Keratinocyte (primary cell): ENCODE data around the gene PNKD. TPM values are rescaled to one million over a fixed set of nuclear protein-coding genes. Genes with fewer than 3 reads are reported as not detected.

Experiments
- DNase-seq: peaks from one replicate; pipeline ENCODE4 v3.0.0-alpha.2; 2011; ENCODE audit warnings: low read depth, missing footprints, low spot score
- FAIRE-seq: peaks from 2 replicates; lab custom pipeline; 2011; peaks lifted over from hg19 to GRCh38; lab: Jason Lieb, UNC
- H2AFZ ChIP-seq: 2 replicates; pipeline ENCODE4 v1.6.0; 2012; ENCODE audit warnings: low read length, control low read depth, inconsistent platforms; ENCODE audit not compliant: control insufficient read depth
- H3K27ac ChIP-seq: 2 replicates; pipeline ENCODE4 v1.5.1; 2011; ENCODE audit warnings: low read length; ENCODE audit not compliant: control insufficient read depth, insufficient read depth
- H3K27me3 ChIP-seq: 3 replicates; pipeline ENCODE4 v1.6.0; 2011; ENCODE audit warnings: low read length; ENCODE audit not compliant: control insufficient read depth, insufficient read depth; ENCODE audit errors: extremely low read depth
- H3K36me3 ChIP-seq, 2 experiments: 2 replicates in 1 of 2; 3 replicates in 1 of 2; pipeline ENCODE4 v1.5.1; 2011; ENCODE audit warnings: low read length in 2 of 2, mild to moderate bottlenecking in 1 of 2; ENCODE audit not compliant: control insufficient read depth in 2 of 2, insufficient read depth in 2 of 2; ENCODE audit errors: extremely low read depth in 1 of 2
- H3K4me1 ChIP-seq: 3 replicates; pipeline ENCODE4 v1.5.1; 2011; ENCODE audit warnings: low read length; ENCODE audit not compliant: control insufficient read depth, insufficient read depth; ENCODE audit errors: extremely low read depth
- H3K4me2 ChIP-seq: 3 replicates; pipeline ENCODE4 v1.6.0; 2011; ENCODE audit warnings: low read depth, low read length; ENCODE audit not compliant: control insufficient read depth, insufficient read depth; ENCODE audit errors: extremely low read depth
- H3K4me3 ChIP-seq, 3 experiments: fragments of 200-600 bp in 1 of 3; sonication (generic) in 1 of 3; 2 replicates in 2 of 3; 3 replicates in 1 of 3; pipeline ENCODE4 v1.5.1; 2011 to 2016; ENCODE audit warnings: low read length in 3 of 3, mild to moderate bottlenecking in 3 of 3, control low read depth in 2 of 3, inconsistent platforms in 1 of 3, low read depth in 1 of 3, mixed read lengths in 1 of 3, mixed run types in 1 of 3, moderate library complexity in 1 of 3; ENCODE audit not compliant: control insufficient read depth in 2 of 3, insufficient read depth in 2 of 3; ENCODE audit errors: extremely low read depth in 1 of 3
- H3K79me2 ChIP-seq: 2 replicates; pipeline ENCODE4 v1.6.0; 2012; ENCODE audit warnings: low read length; ENCODE audit not compliant: control insufficient read depth, insufficient read depth
- H3K9ac ChIP-seq: 3 replicates; pipeline ENCODE4 v1.6.0; 2011; ENCODE audit warnings: low read length; ENCODE audit not compliant: control insufficient read depth, insufficient read depth; ENCODE audit errors: extremely low read depth
- H3K9me1 ChIP-seq: 3 replicates; pipeline ENCODE4 v1.6.0; 2011; ENCODE audit warnings: low read length; ENCODE audit not compliant: control insufficient read depth, insufficient read depth; ENCODE audit errors: extremely low read depth
- H3K9me3 ChIP-seq: 2 replicates; pipeline ENCODE4 v1.5.1; 2012; ENCODE audit warnings: low read depth, low read length; ENCODE audit not compliant: control insufficient read depth
- H4K20me1 ChIP-seq: 3 replicates; pipeline ENCODE4 v1.6.0; 2011; ENCODE audit warnings: low read length; ENCODE audit not compliant: control insufficient read depth, insufficient read depth; ENCODE audit errors: extremely low read depth
- CTCF ChIP-seq, 3 experiments: IDR thresholded peaks in 1 of 3; conservative IDR thresholded peaks in 1 of 3; optimal IDR thresholded peaks in 1 of 3; 2 replicates in 2 of 3; 3 replicates in 1 of 3; pipeline versions ENCODE3 to v1.5.1; 2011; ENCODE audit warnings: low read length in 3 of 3, mild to moderate bottlenecking in 3 of 3, moderate library complexity in 2 of 3, control low read depth in 1 of 3, inconsistent platforms in 1 of 3; ENCODE audit not compliant: insufficient read depth in 2 of 3; ENCODE audit errors: extremely low read depth in 1 of 3
- EZH2 ChIP-seq: IDR thresholded peaks from one replicate; pipeline ENCODE4 v1.6.1; 2012; ENCODE audit warnings: inconsistent platforms, mild to moderate bottlenecking, low read length, moderate library complexity
- dilution Hi-C: fragments of 300-500 bp; cut with MboI; formaldehyde crosslinking; loops from one replicate; pipeline ENCODE4 v1.7.0; 2020; ENCODE audit warnings: low sequenced_read_pairs; ENCODE audit not compliant: extremely low pct_ligation_motif_present
- polyA plus RNA-seq, 5 experiments: library from polyadenylated mRNA; depleted of rRNA in 3 of 5; stranded (reverse) in 3 of 5; stranded (forward) in 1 of 5; unstranded in 1 of 5; fragments of >200 nt; gene quantifications; 1 replicate in 1 of 5; 2 replicates in 3 of 5; 3 replicates in 1 of 5; pipeline versions ENCODE4 v1.2.1 to v1.2.3, GENCODE V29; 2011 to 2012; ENCODE audit warnings: missing spikeins in 2 of 5, low read depth in 1 of 5, low replicate concordance in 1 of 5

PNKD gene
- polyA plus RNA-seq, 1 donor (not counting 4 experiments of a cell fraction or from before 2014, with no cell fraction given) = 22.8 TPM

- Histone ChIP-seq H3K27me3 (no peaks in the 10 kb centered on the region), H3K9me1 (no peaks in the 10 kb centered on the region), H3K27ac (peak overlapping the region; percentile 99), H3K9me3 (no peaks in the 10 kb centered on the region), H3K9ac (peak overlapping the region; percentile 87), H3K79me2 (peaks cover 84% of the 10 kb centered on the region), H3K4me2 (peak overlapping the region; percentile 96), H4K20me1 (peaks cover 34% of the 10 kb centered on the region), H2AFZ (no peak overlapping the region), H3K4me1 (peaks cover 77% of the 10 kb centered on the region), H3K4me3 (peak overlapping the region; percentile 32 to 73 (median 66)), H3K36me3 (peaks cover 16 to 30% of the 10 kb centered on the region in 2 experiments)
- dilution Hi-C loops = no loop called here
- FAIRE-seq (no peak), DNase-seq (no peak)
- no peak for TF ChIP-seq EZH2
- no peak for TF ChIP-seq CTCF (optimal IDR thresholded peaks at IDR 0.05 in 1 of 3, IDR thresholded peaks at IDR 0.05 in 1 of 3, conservative IDR thresholded peaks at IDR 0.05 in 1 of 3; ENCODE audit: extremely low read depth in 1 of 3, insufficient read depth in 2 of 3, low read length in 3 of 3)
Measured at GRCh38 chr2:218285604-218286003, 15.3 kb downstream of the PNKD start.

- no peaks in the 10 kb centered on the region for H3K9me3 ChIP-seq
- H3K9ac ChIP-seq = peak overlapping the region; percentile 87
- H3K27me3 ChIP-seq = no peaks in the 10 kb centered on the region
- dilution Hi-C loops = no loop called here
- H3K4me3 ChIP-seq = peak overlapping the region; percentile 32 to 73 (median 66)
- peaks cover 79% of the 10 kb centered on the region for H3K4me1 ChIP-seq
- H3K79me2 ChIP-seq = peaks cover 88% of the 10 kb centered on the region
- no peaks in the 10 kb centered on the region for H3K9me1 ChIP-seq
- no peak for TF ChIP-seq EZH2
- TF ChIP-seq CTCF (optimal IDR thresholded peaks at IDR 0.05 in 1 of 3, IDR thresholded peaks at IDR 0.05 in 1 of 3, conservative IDR thresholded peaks at IDR 0.05 in 1 of 3; ENCODE audit: extremely low read depth in 1 of 3, insufficient read depth in 2 of 3, low read length in 3 of 3) = no peak
- no peak for DNase-seq
- H3K36me3 ChIP-seq = peaks cover 17 to 24% of the 10 kb centered on the region in 2 experiments
- H3K27ac ChIP-seq = peak overlapping the region; percentile 99
- H4K20me1 ChIP-seq = peaks cover 31% of the 10 kb centered on the region
- peak overlapping the region; percentile 96 for H3K4me2 ChIP-seq
- H2AFZ ChIP-seq = no peak overlapping the region
- peak; percentile 52 for FAIRE-seq
Measured at GRCh38 chr2:218286570-218287459, 16.5 kb downstream of the PNKD start.
